ENCODE data around the gene TSGA10.

GRCh38 chr2:99096728-99097127 lies 58.0 kb downstream of the TSGA10 start:
- TF ChIP-seq ZNF8 (CRISPR knock-in tag; IDR thresholded peaks at IDR 0.05) (no peak), GLIS3 (CRISPR knock-in tag; IDR thresholded peaks at IDR 0.05) (no peak), PPARA (CRISPR knock-in tag; IDR thresholded peaks at IDR 0.05; ENCODE audit: borderline replicate concordance) (no peak), ARNTL (CRISPR knock-in tag; IDR thresholded peaks at IDR 0.05; ENCODE audit: borderline replicate concordance, low read depth) (no peak), ZNF70 (CRISPR knock-in tag; IDR thresholded peaks at IDR 0.05) (no peak), OSR1 (CRISPR knock-in tag; IDR thresholded peaks at IDR 0.05) (no peak), TOX (CRISPR knock-in tag; IDR thresholded peaks at IDR 0.05; ENCODE audit: borderline replicate concordance) (no peak), CSDC2 (CRISPR knock-in tag; IDR thresholded peaks at IDR 0.05) (no peak), ZNF565 (CRISPR knock-in tag; conservative IDR thresholded peaks at IDR 0.05; ENCODE audit: low read depth) (no peak), ZFP30 (CRISPR knock-in tag; IDR thresholded peaks at IDR 0.05) (no peak), ZFP3 (CRISPR knock-in tag; IDR thresholded peaks at IDR 0.05) (no peak)
- TF ChIP-seq, protein P1, sequence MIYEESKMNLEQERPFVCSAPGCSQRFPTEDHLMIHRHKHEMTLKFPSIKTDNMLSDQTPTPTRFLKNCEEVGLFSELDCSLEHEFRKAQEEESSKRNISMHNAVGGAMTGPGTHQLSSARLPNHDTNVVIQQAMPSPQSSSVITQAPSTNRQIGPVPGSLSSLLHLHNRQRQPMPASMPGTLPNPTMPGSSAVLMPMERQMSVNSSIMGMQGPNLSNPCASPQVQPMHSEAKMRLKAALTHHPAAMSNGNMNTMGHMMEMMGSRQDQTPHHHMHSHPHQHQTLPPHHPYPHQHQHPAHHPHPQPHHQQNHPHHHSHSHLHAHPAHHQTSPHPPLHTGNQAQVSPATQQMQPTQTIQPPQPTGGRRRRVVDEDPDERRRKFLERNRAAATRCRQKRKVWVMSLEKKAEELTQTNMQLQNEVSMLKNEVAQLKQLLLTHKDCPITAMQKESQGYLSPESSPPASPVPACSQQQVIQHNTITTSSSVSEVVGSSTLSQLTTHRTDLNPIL (CRISPR knock-in tag; IDR thresholded peaks at IDR 0.05; ENCODE audit: low read depth): no peak
- TF ChIP-seq, protein P2, sequence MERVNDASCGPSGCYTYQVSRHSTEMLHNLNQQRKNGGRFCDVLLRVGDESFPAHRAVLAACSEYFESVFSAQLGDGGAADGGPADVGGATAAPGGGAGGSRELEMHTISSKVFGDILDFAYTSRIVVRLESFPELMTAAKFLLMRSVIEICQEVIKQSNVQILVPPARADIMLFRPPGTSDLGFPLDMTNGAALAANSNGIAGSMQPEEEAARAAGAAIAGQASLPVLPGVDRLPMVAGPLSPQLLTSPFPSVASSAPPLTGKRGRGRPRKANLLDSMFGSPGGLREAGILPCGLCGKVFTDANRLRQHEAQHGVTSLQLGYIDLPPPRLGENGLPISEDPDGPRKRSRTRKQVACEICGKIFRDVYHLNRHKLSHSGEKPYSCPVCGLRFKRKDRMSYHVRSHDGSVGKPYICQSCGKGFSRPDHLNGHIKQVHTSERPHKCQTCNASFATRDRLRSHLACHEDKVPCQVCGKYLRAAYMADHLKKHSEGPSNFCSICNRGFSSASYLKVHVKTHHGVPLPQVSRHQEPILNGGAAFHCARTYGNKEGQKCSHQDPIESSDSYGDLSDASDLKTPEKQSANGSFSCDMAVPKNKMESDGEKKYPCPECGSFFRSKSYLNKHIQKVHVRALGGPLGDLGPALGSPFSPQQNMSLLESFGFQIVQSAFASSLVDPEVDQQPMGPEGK (CRISPR knock-in tag; IDR thresholded peaks at IDR 0.05; ENCODE audit: borderline replicate concordance): no peak

Measured in SK-N-SH treated with all-trans-retinoic acid at 6 μM for 48 hours (cell line).